B cell (primary cell): ENCODE results near the gene TDG. TPM values are rescaled to one million over a fixed set of nuclear protein-coding genes. Genes with fewer than 3 reads are reported as not detected.

Source experiments
- ATAC-seq: fragments of 200-7000 bp; cut with Tn5 transposase; one replicate; pipeline ENCODE4 v1.10.0; 2021; ENCODE audit warnings: low read depth, mild to moderate bottlenecking, moderate number of reproducible peaks, moderate library complexity
- CTCF ChIA-PET: fragments of 350-600 bp; sonication (Branson Sonifier 250); formaldehyde crosslinking; loops from one replicate; lab custom pipeline; 2021; ENCODE audit warnings: antibody characterized with exemption, inconsistent platforms; lab: Charles Lee
- POLR2A ChIA-PET: fragments of 350-600 bp; sonication (Branson Sonifier 250); formaldehyde crosslinking; loops from one replicate; lab custom pipeline; 2021; ENCODE audit warnings: antibody characterized with exemption; lab: Charles Lee
- DNase-seq: peaks from one replicate; pipeline ENCODE4 v3.0.0; 2013
- H2AFZ ChIP-seq: 2 replicates; pipeline ENCODE4 v1.6.1; 2012; ENCODE audit warnings: mild to moderate bottlenecking, low read depth, low read length; ENCODE audit not compliant: insufficient read depth, poor library complexity, severe bottlenecking
- H3K27ac ChIP-seq, 2 donors: 1 replicate in 1 of 2; 2 replicates in 1 of 2; pipeline ENCODE4 v1.5.1; 2012 to 2013; ENCODE audit warnings: low read length in 2 of 2, mild to moderate bottlenecking in 2 of 2, moderate library complexity in 1 of 2
- H3K27me3 ChIP-seq, 4 experiments: fragments of 200-600 bp in 1 of 4; sonication (generic) in 1 of 4; replicated peaks in 1 of 4; 1 replicate in 2 of 4; 2 replicates in 2 of 4; pipeline versions ENCODE4 v1.6.1 to v1.7.0; 2013 to 2016; ENCODE audit warnings: low read length in 3 of 4, mild to moderate bottlenecking in 2 of 4, mixed read lengths in 1 of 4, moderate library complexity in 1 of 4; ENCODE audit not compliant: insufficient read depth in 4 of 4, control insufficient read depth in 3 of 4; ENCODE audit errors: control extremely low read depth in 1 of 4
- H3K36me3 ChIP-seq, 2 experiments: replicated peaks in 1 of 2; 1 replicate in 1 of 2; 2 replicates in 1 of 2; pipeline versions ENCODE4 v1.6.1 to v1.7.1; 2013; ENCODE audit warnings: low read length in 1 of 2; ENCODE audit not compliant: insufficient read depth in 2 of 2, control insufficient read depth in 1 of 2; ENCODE audit errors: control extremely low read depth in 1 of 2, extremely low read depth in 1 of 2
- H3K4me1 ChIP-seq, 2 donors: fragments of 200-600 bp in 1 of 2; sonication (generic) in 1 of 2; 1 replicate in 1 of 2; 2 replicates in 1 of 2; pipeline versions ENCODE4 v1.5.1 to v1.6.1; 2013 to 2017; ENCODE audit warnings: low read length in 2 of 2; ENCODE audit not compliant: control insufficient read depth in 2 of 2, insufficient read depth in 2 of 2
- H3K4me2 ChIP-seq: replicated peaks from 2 replicates; pipeline ENCODE3; 2012; ENCODE audit warnings: mild to moderate bottlenecking, low read depth, low read length; ENCODE audit not compliant: poor library complexity, severe bottlenecking
- H3K4me3 ChIP-seq, 5 experiments: fragments of 200-600 bp in 1 of 5; sonication (generic) in 1 of 5; 1 replicate in 3 of 5; 2 replicates in 2 of 5; pipeline versions ENCODE4 v1.5.1 to v1.7.0; 2011 to 2016; ENCODE audit warnings: low read length in 4 of 5, mild to moderate bottlenecking in 4 of 5, low read depth in 2 of 5, control low read depth in 1 of 5, moderate library complexity in 1 of 5; ENCODE audit not compliant: insufficient read depth in 1 of 5; ENCODE audit errors: control extremely low read depth in 1 of 5, extremely low read depth in 1 of 5
- H3K79me2 ChIP-seq: fragments of 200-600 bp; sonication (generic); one replicate; pipeline ENCODE4 v1.6.0; 2016; ENCODE audit warnings: low read length; ENCODE audit not compliant: control insufficient read depth, insufficient read depth
- H3K9ac ChIP-seq: fragments of 200-600 bp; sonication (generic); 2 replicates; pipeline ENCODE4 v1.6.1; 2017; ENCODE audit warnings: mild to moderate bottlenecking, low read length, moderate library complexity
- H3K9me3 ChIP-seq, 3 donors: one replicate each; pipeline versions ENCODE4 v1.6.1 to v1.7.1; 2013; ENCODE audit warnings: low read length in 2 of 3; ENCODE audit not compliant: control insufficient read depth in 2 of 3, insufficient read depth in 1 of 3; ENCODE audit errors: control extremely low read depth in 1 of 3
- H4K20me1 ChIP-seq: 2 replicates; pipeline ENCODE4 v1.6.0; 2012; ENCODE audit warnings: mild to moderate bottlenecking, low read length; ENCODE audit not compliant: insufficient read depth, control insufficient read depth, poor library complexity, severe bottlenecking
- H3K27ac Mint-ChIP-seq: one replicate; pipeline ENCODE4 v1.8.0; 2021; ENCODE audit warnings: mixed read lengths
- H3K27me3 Mint-ChIP-seq: one replicate; pipeline ENCODE4 v1.8.0; 2021; ENCODE audit warnings: mixed read lengths
- H3K4me1 Mint-ChIP-seq: one replicate; pipeline ENCODE4 v1.8.0; 2021; ENCODE audit warnings: mixed read lengths
- H3K4me3 Mint-ChIP-seq: one replicate; pipeline ENCODE4 v1.8.0; 2021; ENCODE audit warnings: mixed read lengths
- H3K9me3 Mint-ChIP-seq: one replicate; pipeline ENCODE4 v1.8.0; 2022; ENCODE audit warnings: mixed read lengths; ENCODE audit not compliant: insufficient read depth
- EZH2 ChIP-seq: IDR thresholded peaks from 2 replicates; pipeline ENCODE4 v1.6.1; 2012; ENCODE audit warnings: borderline replicate concordance, low read depth, mild to moderate bottlenecking, moderate library complexity, low read length; ENCODE audit not compliant: insufficient read depth, poor library complexity, severe bottlenecking
- WGBS: methylation state at CpG from one replicate; pipeline ENCODE4 v1.1.5; 2013; ENCODE audit warnings: missing lambda C conversion rate; ENCODE audit not compliant: insufficient coverage; 5-methylcytosine and 5-hydroxymethylcytosine counted together
- intact Hi-C: fragments of 100-400 bp; cut with micrococcal nuclease; formaldehyde crosslinking; loops from one replicate; pipeline ENCODE4 v1.10.0; 2022
- polyA plus RNA-seq: library from polyadenylated mRNA; depleted of rRNA; stranded (reverse); fragments of >200 nt; gene quantifications from 2 replicates; pipeline ENCODE4 v1.2.3, GENCODE V29; 2012
- total RNA-seq, 2 donors: library from RNA; stranded (reverse); fragments of 120-200 nt in 1 of 2; gene quantifications; 1 replicate in 1 of 2; 2 replicates in 1 of 2; pipeline versions ENCODE4 v1.2.3 to v1.2.4, GENCODE V29; 2013 to 2022
- TF ChIP-seq, protein P1 (sequence below): fragments of 200-600 bp; IDR thresholded peaks from one replicate; pipeline ENCODE4 v1.8.0; 2022; ENCODE audit warnings: antibody characterized with exemption, mild to moderate bottlenecking

Gene TDG
- total and polyA plus RNA-seq, 2 donors (not counting 1 experiment from before 2014, with no cell fraction given): 8.6 to 35.5 TPM

- H3K9me3 ChIP-seq: no peaks in the 10 kb centered on the region
- H3K27ac ChIP-seq: peak overlapping the region; percentile 86 to 100
- H3K4me3 ChIP-seq: peak overlapping the region; percentile 79 to 93 (median 80)
- peaks cover 14% of the 10 kb centered on the region for H4K20me1 ChIP-seq
- H3K79me2 ChIP-seq: peaks cover 55% of the 10 kb centered on the region
- Mint-ChIP-seq H3K27me3 (no peaks in the 10 kb centered on the region), H3K4me3 (peak overlapping the region; percentile 93), H3K27ac (peak overlapping the region; percentile 98), H3K9me3 (no peaks in the 10 kb centered on the region), H3K4me1 (peaks cover 65% of the 10 kb centered on the region)
- peaks cover 7 to 38% of the 10 kb centered on the region in 2 experiments for H3K36me3 ChIP-seq
- peak overlapping the region; percentile 32 for H2AFZ ChIP-seq
- H3K27me3 ChIP-seq: no peaks in the 10 kb centered on the region
- H3K4me1 ChIP-seq: peaks cover 32 to 34% of the 10 kb centered on the region in 2 donors
- intact Hi-C loops: loop anchor here (1.0 to 5.0 kb wide), 7 partner anchors 26 to 1869 kb away; partner anchors contain the start of genes HCFC2, NFYB, NT5DC3 and WASHC3
- 2% methylated on average over 28 of the region's 37 CpGs for WGBS
- H3K4me2 ChIP-seq: peak overlapping the region; percentile 86
- peak overlapping the region; percentile 86 for H3K9ac ChIP-seq
- ChIA-PET POLR2A (interaction anchor here (3.1 to 3.7 kb wide), 2 partner anchors 26 to 35 kb away, joined by 19 to 40 read pairs; partner anchors contain the start of gene TDG), CTCF (interaction anchor here (1.6 to 4.9 kb wide), 2 partner anchors 47 to 51 kb away, joined by 5 to 23 read pairs; no protein-coding TSS in a partner anchor)
- ATAC-seq (no peak), DNase-seq (peak; percentile 68)
- no peak for TF ChIP-seq EZH2
- TF ChIP-seq, protein P1, sequence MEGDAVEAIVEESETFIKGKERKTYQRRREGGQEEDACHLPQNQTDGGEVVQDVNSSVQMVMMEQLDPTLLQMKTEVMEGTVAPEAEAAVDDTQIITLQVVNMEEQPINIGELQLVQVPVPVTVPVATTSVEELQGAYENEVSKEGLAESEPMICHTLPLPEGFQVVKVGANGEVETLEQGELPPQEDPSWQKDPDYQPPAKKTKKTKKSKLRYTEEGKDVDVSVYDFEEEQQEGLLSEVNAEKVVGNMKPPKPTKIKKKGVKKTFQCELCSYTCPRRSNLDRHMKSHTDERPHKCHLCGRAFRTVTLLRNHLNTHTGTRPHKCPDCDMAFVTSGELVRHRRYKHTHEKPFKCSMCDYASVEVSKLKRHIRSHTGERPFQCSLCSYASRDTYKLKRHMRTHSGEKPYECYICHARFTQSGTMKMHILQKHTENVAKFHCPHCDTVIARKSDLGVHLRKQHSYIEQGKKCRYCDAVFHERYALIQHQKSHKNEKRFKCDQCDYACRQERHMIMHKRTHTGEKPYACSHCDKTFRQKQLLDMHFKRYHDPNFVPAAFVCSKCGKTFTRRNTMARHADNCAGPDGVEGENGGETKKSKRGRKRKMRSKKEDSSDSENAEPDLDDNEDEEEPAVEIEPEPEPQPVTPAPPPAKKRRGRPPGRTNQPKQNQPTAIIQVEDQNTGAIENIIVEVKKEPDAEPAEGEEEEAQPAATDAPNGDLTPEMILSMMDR: no peak
Measured at GRCh38 chr12:103930787-103931735, 34.6 kb upstream of the TDG start.
